Measurements from ENCODE around the gene ZNF823. TPM values are rescaled to one million over a fixed set of nuclear protein-coding genes. Genes with fewer than 3 reads are reported as not detected.

The ZNF823 gene
- total and polyA plus RNA-seq, 2 of the 13 experiments (the other 11 are each of a cell fraction or from before 2014, with no cell fraction given) = 5.7 to 11.7 TPM

GRCh38 chr19:11694533-11695439, 44.0 kb downstream of the ZNF823 start (continued):
- TF ChIP-seq NFAT5 (CRISPR knock-in tag; IDR thresholded peaks at IDR 0.05) = no peak
- TF ChIP-seq NFKB2 (CRISPR knock-in tag; IDR thresholded peaks at IDR 0.05; ENCODE audit: borderline replicate concordance) = no peak
- peak; percentile 56; the same call in 1 of the 2 replicates for TF ChIP-seq TAF1 (CRISPR knock-in tag; IDR thresholded peaks at IDR 0.05)
- peak; percentile 93 for TF ChIP-seq ZFX (CRISPR knock-in tag; IDR thresholded peaks at IDR 0.05; ENCODE audit: low read depth)
- no peak for TF ChIP-seq ZNF30 (CRISPR knock-in tag; IDR thresholded peaks at IDR 0.05)
- no peak for TF ChIP-seq ZNF33A (CRISPR knock-in tag; IDR thresholded peaks at IDR 0.05; ENCODE audit: borderline replicate concordance)
- no peak for TF ChIP-seq ZNF556 (CRISPR knock-in tag; IDR thresholded peaks at IDR 0.05; ENCODE audit: borderline replicate concordance)
- TF ChIP-seq ZSCAN5A (CRISPR knock-in tag; IDR thresholded peaks at IDR 0.05; ENCODE audit: borderline replicate concordance) = peak; percentile 58; the same call in 1 of the 2 replicates
- TF ChIP-seq RBAK (CRISPR knock-in tag; IDR thresholded peaks at IDR 0.05) = no peak
- TF ChIP-seq KAT7 (CRISPR knock-in tag; IDR thresholded peaks at IDR 0.05; ENCODE audit: borderline replicate concordance) = no peak; the same call in 1 of the 2 replicates
- no peak for TF ChIP-seq TOPORS (CRISPR knock-in tag; IDR thresholded peaks at IDR 0.05)
- TF ChIP-seq ZNF75D (CRISPR knock-in tag; IDR thresholded peaks at IDR 0.05; ENCODE audit: borderline replicate concordance) = no peak
- 0 out of 2 replicates have a peak, but pooled peaks have one; percentile 50 for TF ChIP-seq SNAI1 (CRISPR knock-in tag; IDR thresholded peaks at IDR 0.05; ENCODE audit: borderline replicate concordance)
- TF ChIP-seq FOXC1 (CRISPR knock-in tag; IDR thresholded peaks at IDR 0.05; ENCODE audit: borderline replicate concordance) = no peak
- TF ChIP-seq HOXA5 (CRISPR knock-in tag; IDR thresholded peaks at IDR 0.05) = 0 out of 2 replicates have a peak, but pooled peaks have one; percentile 28
- no peak for TF ChIP-seq ZNF282 (IDR thresholded peaks at IDR 0.05; ENCODE audit: partially characterized antibody)
- peak; percentile 60; the same call in 1 of the 2 replicates for TF ChIP-seq ATF2 (CRISPR knock-in tag; IDR thresholded peaks at IDR 0.05)
- peak; percentile 73; the same call in 1 of the 2 replicates for TF ChIP-seq ARNT2 (CRISPR knock-in tag; IDR thresholded peaks at IDR 0.05; ENCODE audit: low read depth)
